Keratinocyte (primary cell): Measurements from ENCODE around the gene SEL1L3. TPM values are rescaled to one million over a fixed set of nuclear protein-coding genes. Genes with fewer than 3 reads are reported as not detected.

Experiments
- DNase-seq: peaks from one replicate; pipeline ENCODE4 v3.0.0-alpha.2; 2011; ENCODE audit warnings: low read depth, missing footprints, low spot score
- FAIRE-seq: peaks from 2 replicates; lab custom pipeline; 2011; peaks lifted over from hg19 to GRCh38; lab: Jason Lieb, UNC
- H2AFZ ChIP-seq: 2 replicates; pipeline ENCODE4 v1.6.0; 2012; ENCODE audit warnings: low read length, control low read depth, inconsistent platforms; ENCODE audit not compliant: control insufficient read depth
- H3K27ac ChIP-seq: 2 replicates; pipeline ENCODE4 v1.5.1; 2011; ENCODE audit warnings: low read length; ENCODE audit not compliant: control insufficient read depth, insufficient read depth
- H3K27me3 ChIP-seq: 3 replicates; pipeline ENCODE4 v1.6.0; 2011; ENCODE audit warnings: low read length; ENCODE audit not compliant: control insufficient read depth, insufficient read depth; ENCODE audit errors: extremely low read depth
- H3K36me3 ChIP-seq, 2 experiments: 2 replicates in 1 of 2; 3 replicates in 1 of 2; pipeline ENCODE4 v1.5.1; 2011; ENCODE audit warnings: low read length in 2 of 2, mild to moderate bottlenecking in 1 of 2; ENCODE audit not compliant: control insufficient read depth in 2 of 2, insufficient read depth in 2 of 2; ENCODE audit errors: extremely low read depth in 1 of 2
- H3K4me1 ChIP-seq: 3 replicates; pipeline ENCODE4 v1.5.1; 2011; ENCODE audit warnings: low read length; ENCODE audit not compliant: control insufficient read depth, insufficient read depth; ENCODE audit errors: extremely low read depth
- H3K4me2 ChIP-seq: 3 replicates; pipeline ENCODE4 v1.6.0; 2011; ENCODE audit warnings: low read depth, low read length; ENCODE audit not compliant: control insufficient read depth, insufficient read depth; ENCODE audit errors: extremely low read depth
- H3K4me3 ChIP-seq, 3 experiments: fragments of 200-600 bp in 1 of 3; sonication (generic) in 1 of 3; 2 replicates in 2 of 3; 3 replicates in 1 of 3; pipeline ENCODE4 v1.5.1; 2011 to 2016; ENCODE audit warnings: low read length in 3 of 3, mild to moderate bottlenecking in 3 of 3, control low read depth in 2 of 3, inconsistent platforms in 1 of 3, low read depth in 1 of 3, mixed read lengths in 1 of 3, mixed run types in 1 of 3, moderate library complexity in 1 of 3; ENCODE audit not compliant: control insufficient read depth in 2 of 3, insufficient read depth in 2 of 3; ENCODE audit errors: extremely low read depth in 1 of 3
- H3K79me2 ChIP-seq: 2 replicates; pipeline ENCODE4 v1.6.0; 2012; ENCODE audit warnings: low read length; ENCODE audit not compliant: control insufficient read depth, insufficient read depth
- H3K9ac ChIP-seq: 3 replicates; pipeline ENCODE4 v1.6.0; 2011; ENCODE audit warnings: low read length; ENCODE audit not compliant: control insufficient read depth, insufficient read depth; ENCODE audit errors: extremely low read depth
- H3K9me1 ChIP-seq: 3 replicates; pipeline ENCODE4 v1.6.0; 2011; ENCODE audit warnings: low read length; ENCODE audit not compliant: control insufficient read depth, insufficient read depth; ENCODE audit errors: extremely low read depth
- H3K9me3 ChIP-seq: 2 replicates; pipeline ENCODE4 v1.5.1; 2012; ENCODE audit warnings: low read depth, low read length; ENCODE audit not compliant: control insufficient read depth
- H4K20me1 ChIP-seq: 3 replicates; pipeline ENCODE4 v1.6.0; 2011; ENCODE audit warnings: low read length; ENCODE audit not compliant: control insufficient read depth, insufficient read depth; ENCODE audit errors: extremely low read depth
- CTCF ChIP-seq, 3 experiments: IDR thresholded peaks in 1 of 3; conservative IDR thresholded peaks in 1 of 3; optimal IDR thresholded peaks in 1 of 3; 2 replicates in 2 of 3; 3 replicates in 1 of 3; pipeline versions ENCODE3 to v1.5.1; 2011; ENCODE audit warnings: low read length in 3 of 3, mild to moderate bottlenecking in 3 of 3, moderate library complexity in 2 of 3, control low read depth in 1 of 3, inconsistent platforms in 1 of 3; ENCODE audit not compliant: insufficient read depth in 2 of 3; ENCODE audit errors: extremely low read depth in 1 of 3
- EZH2 ChIP-seq: IDR thresholded peaks from one replicate; pipeline ENCODE4 v1.6.1; 2012; ENCODE audit warnings: inconsistent platforms, mild to moderate bottlenecking, low read length, moderate library complexity
- dilution Hi-C: fragments of 300-500 bp; cut with MboI; formaldehyde crosslinking; loops from one replicate; pipeline ENCODE4 v1.7.0; 2020; ENCODE audit warnings: low sequenced_read_pairs; ENCODE audit not compliant: extremely low pct_ligation_motif_present
- polyA plus RNA-seq, 5 experiments: library from polyadenylated mRNA; depleted of rRNA in 3 of 5; stranded (reverse) in 3 of 5; stranded (forward) in 1 of 5; unstranded in 1 of 5; fragments of >200 nt; gene quantifications; 1 replicate in 1 of 5; 2 replicates in 3 of 5; 3 replicates in 1 of 5; pipeline versions ENCODE4 v1.2.1 to v1.2.3, GENCODE V29; 2011 to 2012; ENCODE audit warnings: missing spikeins in 2 of 5, low read depth in 1 of 5, low replicate concordance in 1 of 5

Gene SEL1L3
- polyA plus RNA-seq, 1 donor (not counting 4 experiments of a cell fraction or from before 2014, with no cell fraction given), result 67.9 TPM

GRCh38 chr4:25826074-25826752, 36.6 kb downstream of the SEL1L3 start:
- H3K27me3 ChIP-seq, result no peaks in the 10 kb centered on the region
- peaks cover 3 to 5% of the 10 kb centered on the region in 2 experiments for H3K36me3 ChIP-seq
- dilution Hi-C loops, result no loop called here
- H3K79me2 ChIP-seq, result no peaks in the 10 kb centered on the region
- H3K4me1 ChIP-seq, result no peaks in the 10 kb centered on the region
- no peak overlapping the region for H3K9ac ChIP-seq
- no peak overlapping the region for H3K27ac ChIP-seq
- TF ChIP-seq CTCF (optimal IDR thresholded peaks at IDR 0.05 in 1 of 3, IDR thresholded peaks at IDR 0.05 in 1 of 3, conservative IDR thresholded peaks at IDR 0.05 in 1 of 3; ENCODE audit: extremely low read depth in 1 of 3, insufficient read depth in 2 of 3, low read length in 3 of 3), result no peak
- no peak for TF ChIP-seq EZH2
- no peaks in the 10 kb centered on the region for H3K9me3 ChIP-seq
- no peak overlapping the region for H2AFZ ChIP-seq
- no peak overlapping the region for H3K4me2 ChIP-seq
- no peak for DNase-seq
- H4K20me1 ChIP-seq, result no peaks in the 10 kb centered on the region
- FAIRE-seq, result no peak
- H3K9me1 ChIP-seq, result no peaks in the 10 kb centered on the region
- no peak overlapping the region for H3K4me3 ChIP-seq

- dilution Hi-C loops, result no loop called here
- TF ChIP-seq CTCF (optimal IDR thresholded peaks at IDR 0.05 in 1 of 3, IDR thresholded peaks at IDR 0.05 in 1 of 3, conservative IDR thresholded peaks at IDR 0.05 in 1 of 3; ENCODE audit: extremely low read depth in 1 of 3, insufficient read depth in 2 of 3, low read length in 3 of 3) (no peak), EZH2 (no peak)
- H3K27me3 ChIP-seq, result no peaks in the 10 kb centered on the region
- no peaks in the 10 kb centered on the region for H4K20me1 ChIP-seq
- no peak for FAIRE-seq
- H3K9me1 ChIP-seq, result no peaks in the 10 kb centered on the region
- no peaks in the 10 kb centered on the region for H3K9me3 ChIP-seq
- no peak overlapping the region for H3K4me3 ChIP-seq
- peaks cover 2% of the 10 kb centered on the region for H3K4me1 ChIP-seq
- H3K36me3 ChIP-seq, result peaks cover 3 to 4% of the 10 kb centered on the region in 2 experiments
- DNase-seq, result no peak
- no peak overlapping the region for H3K9ac ChIP-seq
- no peak overlapping the region for H3K27ac ChIP-seq
- no peak overlapping the region for H2AFZ ChIP-seq
- H3K4me2 ChIP-seq, result no peak overlapping the region
- H3K79me2 ChIP-seq, result no peaks in the 10 kb centered on the region
These were observed 39.2 kb downstream of the SEL1L3 start for GRCh38 chr4:25823632-25824031.
